H9 (cell line): ENCODE measurements around the gene FBH1. TPM values are rescaled to one million over a fixed set of nuclear protein-coding genes. Genes with fewer than 3 reads are reported as not detected.
A peak's percentile ranks its signal among the peaks of the same experiment; 100 is the strongest.
"Not testable (repeated sequence)": the region's sequence is repeated elsewhere in the genome, so short reads cannot be mapped to it uniquely, and the experiment has no call there.

ENCODE experiments used
- DNase-seq: peaks from one replicate; pipeline ENCODE4 v3.0.0-alpha.2; 2017
- H2AFZ ChIP-seq: one replicate; pipeline ENCODE4 v1.6.1; 2013; ENCODE audit warnings: mild to moderate bottlenecking, low read length, control low read depth, moderate library complexity
- H2AK5ac ChIP-seq: 2 replicates; pipeline ENCODE4 v1.6.1; 2013; ENCODE audit warnings: low read length, control low read depth, mixed read lengths; ENCODE audit not compliant: insufficient read length
- H2BK120ac ChIP-seq: one replicate; pipeline ENCODE4 v1.6.1; 2013; ENCODE audit warnings: low read depth, mild to moderate bottlenecking, low read length, control low read depth, inconsistent platforms; ENCODE audit not compliant: poor library complexity, severe bottlenecking
- H2BK12ac ChIP-seq: 2 replicates; pipeline ENCODE4 v1.6.1; 2013; ENCODE audit warnings: low read length, control low read depth, mixed read lengths, low read depth; ENCODE audit not compliant: insufficient read length
- H2BK15ac ChIP-seq: 2 replicates; pipeline ENCODE4 v1.6.1; 2013; ENCODE audit warnings: low read depth, low read length, control low read depth
- H2BK20ac ChIP-seq: one replicate; pipeline ENCODE4 v1.6.1; 2013; ENCODE audit warnings: low read depth, mild to moderate bottlenecking, low read length, control low read depth, inconsistent platforms; ENCODE audit not compliant: poor library complexity, severe bottlenecking
- H2BK5ac ChIP-seq: 2 replicates; pipeline ENCODE4 v1.6.1; 2013; ENCODE audit warnings: low read length, control low read depth, mixed read lengths; ENCODE audit not compliant: insufficient read length
- H3K14ac ChIP-seq: 2 replicates; pipeline ENCODE4 v1.6.1; 2013; ENCODE audit warnings: low read length, control low read depth; ENCODE audit not compliant: insufficient read depth
- H3K18ac ChIP-seq: 2 replicates; pipeline ENCODE4 v1.6.1; 2013; ENCODE audit warnings: low read depth, mild to moderate bottlenecking, mixed read lengths, low read length, control low read depth; ENCODE audit not compliant: insufficient read length
- H3K23ac ChIP-seq: 2 replicates; pipeline ENCODE4 v1.6.1; 2013; ENCODE audit warnings: low read length, control low read depth, mixed read lengths, low read depth; ENCODE audit not compliant: insufficient read length
- H3K23me2 ChIP-seq: 2 replicates; pipeline ENCODE4 v1.6.1; 2013; ENCODE audit warnings: low read depth, mild to moderate bottlenecking, mixed read lengths, low read length, control low read depth; ENCODE audit not compliant: insufficient read length, poor library complexity, severe bottlenecking
- H3K27ac ChIP-seq: 2 replicates; pipeline ENCODE4 v1.5.1; 2013; ENCODE audit warnings: low read length, control low read depth, mixed read lengths, low read depth; ENCODE audit not compliant: insufficient read length
- H3K27me3 ChIP-seq: 2 replicates; pipeline ENCODE4 v1.6.1; 2013; ENCODE audit warnings: low read length, control low read depth, inconsistent platforms; ENCODE audit not compliant: insufficient read depth
- H3K4ac ChIP-seq: 2 replicates; pipeline ENCODE4 v1.6.1; 2013; ENCODE audit warnings: low read depth, mild to moderate bottlenecking, control low read depth, inconsistent platforms, low read length, moderate library complexity
- H3K4me1 ChIP-seq: 2 replicates; pipeline ENCODE4 v1.6.1; 2013; ENCODE audit warnings: low read length, control low read depth, inconsistent platforms; ENCODE audit not compliant: insufficient read depth
- H3K4me2 ChIP-seq: 2 replicates; pipeline ENCODE4 v1.6.1; 2013; ENCODE audit warnings: low read length, control low read depth, mixed read lengths; ENCODE audit not compliant: insufficient read length, insufficient read depth
- H3K56ac ChIP-seq: 2 replicates; pipeline ENCODE4 v1.6.1; 2013; ENCODE audit warnings: low read depth, mild to moderate bottlenecking, mixed read lengths, low read length, control low read depth; ENCODE audit not compliant: insufficient read length
- H3K79me1 ChIP-seq: 2 replicates; pipeline ENCODE4 v1.6.1; 2013; ENCODE audit warnings: low read depth, mild to moderate bottlenecking, moderate library complexity, low read length, control low read depth, inconsistent platforms; ENCODE audit not compliant: insufficient read depth, poor library complexity, severe bottlenecking
- H3K79me2 ChIP-seq: 2 replicates; pipeline ENCODE4 v1.6.1; 2013; ENCODE audit warnings: low read length, control low read depth, inconsistent platforms; ENCODE audit not compliant: insufficient read depth
- H3K9ac ChIP-seq: 2 replicates; pipeline ENCODE4 v1.6.1; 2013; ENCODE audit warnings: low read length, control low read depth, mixed read lengths; ENCODE audit not compliant: insufficient read length; ENCODE audit errors: extremely low read depth
- H3K9me3 ChIP-seq: one replicate; pipeline ENCODE4 v1.6.1; 2013; ENCODE audit warnings: low read depth, low read length, inconsistent platforms; ENCODE audit not compliant: control insufficient read depth
- H3T11ph ChIP-seq: one replicate; pipeline ENCODE4 v1.6.1; 2013; ENCODE audit warnings: mild to moderate bottlenecking, low read length, control low read depth, inconsistent platforms
- H4K20me1 ChIP-seq: one replicate; pipeline ENCODE4 v1.6.1; 2013; ENCODE audit not compliant: control insufficient read depth, insufficient read length, insufficient read depth
- H4K5ac ChIP-seq: 2 replicates; pipeline ENCODE4 v1.6.1; 2013; ENCODE audit warnings: low read depth, mild to moderate bottlenecking, mixed read lengths, low read length, control low read depth; ENCODE audit not compliant: insufficient read length
- H4K8ac ChIP-seq: replicated peaks from 2 replicates; pipeline ENCODE4 v1.6.1; 2013; ENCODE audit warnings: low read length, control low read depth, mixed read lengths, low read depth; ENCODE audit not compliant: insufficient read length
- H4K91ac ChIP-seq: 2 replicates; pipeline ENCODE4 v1.6.1; 2013; ENCODE audit warnings: low read depth, mild to moderate bottlenecking, moderate library complexity, mixed read lengths, low read length, control low read depth; ENCODE audit not compliant: insufficient read length
- H3K27ac Mint-ChIP-seq, 3 experiments: 2 replicates in 2 of 3; 3 replicates in 1 of 3; pipeline ENCODE4 v1.8.0; 2020 to 2021; ENCODE audit warnings: mixed read lengths in 3 of 3, mild to moderate bottlenecking in 1 of 3, moderate library complexity in 1 of 3
- H3K27me3 Mint-ChIP-seq: 2 replicates; pipeline ENCODE4 v1.8.0; 2021; ENCODE audit warnings: low read depth, mild to moderate bottlenecking, moderate library complexity, mixed read lengths
- H3K36me3 Mint-ChIP-seq, 3 experiments: 2 replicates in 2 of 3; 3 replicates in 1 of 3; pipeline ENCODE4 v1.8.0; 2020 to 2021; ENCODE audit warnings: low read depth in 3 of 3, mixed read lengths in 3 of 3; ENCODE audit not compliant: insufficient read depth in 1 of 3
- H3K4me1 Mint-ChIP-seq, 2 experiments: 2 replicates each; pipeline ENCODE4 v1.8.0; 2020; ENCODE audit warnings: mixed read lengths in 2 of 2
- H3K4me3 Mint-ChIP-seq, 2 experiments: 2 replicates in 1 of 2; 3 replicates in 1 of 2; pipeline ENCODE4 v1.8.0; 2020 to 2021; ENCODE audit warnings: mild to moderate bottlenecking in 2 of 2, mixed read lengths in 2 of 2, moderate library complexity in 1 of 2
- H3K9me3 Mint-ChIP-seq, 2 experiments: 2 replicates in 1 of 2; 3 replicates in 1 of 2; pipeline ENCODE4 v1.8.0; 2020; ENCODE audit warnings: mild to moderate bottlenecking in 2 of 2, mixed read lengths in 2 of 2, moderate library complexity in 1 of 2
- WGBS: extraction: QIAGEN DNeasy Blood & Tissue Kit; methylation state at CpG from one replicate; pipeline ENCODE4 v1.1.7; 2013; ENCODE audit warnings: missing lambda C conversion rate, low lambda C conversion rate, mixed read lengths; ENCODE audit not compliant: insufficient read length; ENCODE audit errors: extremely low coverage; 5-methylcytosine and 5-hydroxymethylcytosine counted together
- total RNA-seq: library from RNA; stranded (reverse); gene quantifications from 2 replicates; pipeline ENCODE4 v1.2.1, GENCODE V29; 2021
- TF ChIP-seq, protein P1 (sequence below): fragments of 200-600 bp; sonication (generic); conservative IDR thresholded peaks from 3 replicates; pipeline ENCODE4 v1.8.0; 2021; ENCODE audit warnings: antibody characterized with exemption, mild to moderate bottlenecking

The FBH1 gene
- total RNA-seq, 1 experiment from 2014 or later, result 52.2 TPM

DNA sequence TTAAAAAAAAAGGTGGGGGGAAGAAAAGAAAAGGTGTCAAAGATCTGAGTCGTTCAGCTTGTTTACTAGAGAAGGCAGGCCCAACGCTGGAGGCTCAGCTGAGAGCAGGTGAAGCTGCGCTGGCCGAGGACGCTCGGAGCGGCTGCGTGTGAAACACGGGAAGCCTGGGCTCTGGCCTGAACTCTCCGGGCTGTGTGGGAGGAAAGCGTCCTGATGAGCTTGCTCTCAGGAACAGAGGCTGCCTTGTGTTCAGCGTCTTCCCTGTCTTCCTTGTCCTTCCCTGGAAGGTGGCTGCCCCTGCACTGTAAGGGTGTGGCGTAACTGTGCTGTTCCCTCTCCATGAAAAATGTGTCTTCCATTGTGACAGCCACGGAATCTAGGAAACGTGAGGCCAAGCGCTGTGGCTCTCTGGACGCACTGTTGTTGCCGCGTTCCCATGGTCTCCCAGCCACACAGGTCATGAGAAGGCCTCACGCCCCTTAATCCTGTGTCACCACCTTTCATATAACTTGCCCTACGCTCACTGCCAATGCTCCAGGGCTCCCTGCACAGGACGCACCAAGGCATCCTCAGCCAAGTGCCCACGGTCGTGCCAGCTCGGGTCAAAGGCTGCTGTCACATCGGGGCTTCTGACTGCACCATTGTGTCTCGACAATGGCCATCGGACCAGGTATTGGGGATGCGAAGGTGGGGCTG, 71.5 kb downstream of the FBH1 start:
- Mint-ChIP-seq H3K9me3 (no peaks in the 10 kb centered on the region), H3K4me1 (peaks cover 3 to 5% of the 10 kb centered on the region in 2 experiments; a peak in 2 of 4 replicates), H3K36me3 (no peaks in the 10 kb centered on the region), H3K27ac (peak overlapping the region in 1 of 3 experiments; percentile 70; a peak in 1 of 7 replicates), H3K27me3 (no peaks in the 10 kb centered on the region; the same call in 1 of the 2 replicates), H3K4me3 (no peak overlapping the region)
- TF ChIP-seq, protein P1, sequence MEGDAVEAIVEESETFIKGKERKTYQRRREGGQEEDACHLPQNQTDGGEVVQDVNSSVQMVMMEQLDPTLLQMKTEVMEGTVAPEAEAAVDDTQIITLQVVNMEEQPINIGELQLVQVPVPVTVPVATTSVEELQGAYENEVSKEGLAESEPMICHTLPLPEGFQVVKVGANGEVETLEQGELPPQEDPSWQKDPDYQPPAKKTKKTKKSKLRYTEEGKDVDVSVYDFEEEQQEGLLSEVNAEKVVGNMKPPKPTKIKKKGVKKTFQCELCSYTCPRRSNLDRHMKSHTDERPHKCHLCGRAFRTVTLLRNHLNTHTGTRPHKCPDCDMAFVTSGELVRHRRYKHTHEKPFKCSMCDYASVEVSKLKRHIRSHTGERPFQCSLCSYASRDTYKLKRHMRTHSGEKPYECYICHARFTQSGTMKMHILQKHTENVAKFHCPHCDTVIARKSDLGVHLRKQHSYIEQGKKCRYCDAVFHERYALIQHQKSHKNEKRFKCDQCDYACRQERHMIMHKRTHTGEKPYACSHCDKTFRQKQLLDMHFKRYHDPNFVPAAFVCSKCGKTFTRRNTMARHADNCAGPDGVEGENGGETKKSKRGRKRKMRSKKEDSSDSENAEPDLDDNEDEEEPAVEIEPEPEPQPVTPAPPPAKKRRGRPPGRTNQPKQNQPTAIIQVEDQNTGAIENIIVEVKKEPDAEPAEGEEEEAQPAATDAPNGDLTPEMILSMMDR, result no peak
- H4K8ac ChIP-seq, result no peak overlapping the region
- no peak overlapping the region for H3T11ph ChIP-seq
- peak; percentile 19 for DNase-seq
- no peak overlapping the region for H4K91ac ChIP-seq
- H3K4me2 ChIP-seq, result no peak overlapping the region
- H3K4ac ChIP-seq, result no peak overlapping the region
- H3K18ac ChIP-seq, result no peak overlapping the region
- no peak overlapping the region for H2BK15ac ChIP-seq
- no peak overlapping the region for H3K56ac ChIP-seq
- no peaks in the 10 kb centered on the region for H3K9me3 ChIP-seq
- H2BK120ac ChIP-seq, result no peak overlapping the region
- H3K27ac ChIP-seq, result no peak overlapping the region
- no peak overlapping the region for H3K9ac ChIP-seq
- H4K20me1 ChIP-seq, result no peaks in the 10 kb centered on the region
- no peak overlapping the region for H2BK12ac ChIP-seq
- no peak overlapping the region for H4K5ac ChIP-seq
- H3K23me2 ChIP-seq, result no peaks in the 10 kb centered on the region
- no peak overlapping the region for H2AFZ ChIP-seq
- no peaks in the 10 kb centered on the region for H3K79me1 ChIP-seq
- WGBS, result no CpG with 5 or more reads among the region's 29 CpGs
- no peak overlapping the region for H3K14ac ChIP-seq
- H2AK5ac ChIP-seq, result no peak overlapping the region
- H3K79me2 ChIP-seq, result no peaks in the 10 kb centered on the region
- H3K4me1 ChIP-seq, result no peaks in the 10 kb centered on the region; the same call in 1 of the 2 replicates
- H2BK20ac ChIP-seq, result no peak overlapping the region
- H2BK5ac ChIP-seq, result no peak overlapping the region
- H3K27me3 ChIP-seq, result no peaks in the 10 kb centered on the region
- H3K23ac ChIP-seq, result no peak overlapping the region

DNA sequence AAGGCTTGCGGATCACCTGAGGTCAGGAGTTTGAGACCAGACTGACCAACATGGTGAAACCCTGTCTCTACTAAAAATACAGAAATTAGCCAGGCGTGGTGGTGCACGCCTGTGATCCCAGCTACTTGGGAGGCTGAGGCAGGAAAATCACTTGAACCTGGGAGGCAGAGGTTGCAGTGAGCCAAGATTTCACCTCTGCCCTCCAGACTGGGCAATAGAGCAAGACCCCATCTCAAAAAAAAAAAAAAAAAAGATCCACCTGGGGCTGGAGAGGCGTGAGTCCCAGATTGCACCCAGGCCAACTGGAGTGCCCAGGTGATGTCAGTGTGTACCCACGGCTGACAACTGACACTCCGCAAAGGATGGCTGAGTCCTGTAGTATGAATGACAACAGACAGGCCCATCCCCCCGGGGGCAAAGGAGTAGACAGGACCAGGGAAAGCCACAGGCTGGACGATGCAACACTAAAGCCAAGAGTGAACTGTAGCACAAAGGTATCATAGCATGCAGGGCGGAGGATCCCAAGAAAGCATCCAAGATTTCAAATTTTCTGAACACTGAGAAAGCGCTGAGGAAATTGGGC, 72.4 kb downstream of the FBH1 start:
- not testable (repeated sequence) for H2BK5ac ChIP-seq, H2BK120ac ChIP-seq, H3K9me3 Mint-ChIP-seq, H3K79me2 ChIP-seq, H3K9me3 ChIP-seq, H3K4me3 Mint-ChIP-seq, H2BK20ac ChIP-seq, H3T11ph ChIP-seq, H2BK12ac ChIP-seq, H4K5ac ChIP-seq, H2BK15ac ChIP-seq, DNase-seq, H3K14ac ChIP-seq, H3K27ac ChIP-seq, H4K8ac ChIP-seq, H3K36me3 Mint-ChIP-seq, H3K27me3 ChIP-seq, H3K23ac ChIP-seq, H3K23me2 ChIP-seq, H3K4me2 ChIP-seq, H3K27ac Mint-ChIP-seq, H4K20me1 ChIP-seq, H3K56ac ChIP-seq, H3K4me1 Mint-ChIP-seq, H3K9ac ChIP-seq, H3K4me1 ChIP-seq, H3K4ac ChIP-seq, H2AFZ ChIP-seq, H3K18ac ChIP-seq, H3K27me3 Mint-ChIP-seq, H4K91ac ChIP-seq, H3K79me1 ChIP-seq, H2AK5ac ChIP-seq
- no CpG with 5 or more reads among the region's 10 CpGs for WGBS
